ENCODE measurements around the gene CAMK2N2.

The CAMK2N2 gene

GRCh38 chr3:184211718-184212117, 49.6 kb downstream of the CAMK2N2 start:
- no peak overlapping the region for H3K4me3 ChIP-seq (ENCODE audit: low read depth, low read length)
- TF ChIP-seq, protein P1, sequence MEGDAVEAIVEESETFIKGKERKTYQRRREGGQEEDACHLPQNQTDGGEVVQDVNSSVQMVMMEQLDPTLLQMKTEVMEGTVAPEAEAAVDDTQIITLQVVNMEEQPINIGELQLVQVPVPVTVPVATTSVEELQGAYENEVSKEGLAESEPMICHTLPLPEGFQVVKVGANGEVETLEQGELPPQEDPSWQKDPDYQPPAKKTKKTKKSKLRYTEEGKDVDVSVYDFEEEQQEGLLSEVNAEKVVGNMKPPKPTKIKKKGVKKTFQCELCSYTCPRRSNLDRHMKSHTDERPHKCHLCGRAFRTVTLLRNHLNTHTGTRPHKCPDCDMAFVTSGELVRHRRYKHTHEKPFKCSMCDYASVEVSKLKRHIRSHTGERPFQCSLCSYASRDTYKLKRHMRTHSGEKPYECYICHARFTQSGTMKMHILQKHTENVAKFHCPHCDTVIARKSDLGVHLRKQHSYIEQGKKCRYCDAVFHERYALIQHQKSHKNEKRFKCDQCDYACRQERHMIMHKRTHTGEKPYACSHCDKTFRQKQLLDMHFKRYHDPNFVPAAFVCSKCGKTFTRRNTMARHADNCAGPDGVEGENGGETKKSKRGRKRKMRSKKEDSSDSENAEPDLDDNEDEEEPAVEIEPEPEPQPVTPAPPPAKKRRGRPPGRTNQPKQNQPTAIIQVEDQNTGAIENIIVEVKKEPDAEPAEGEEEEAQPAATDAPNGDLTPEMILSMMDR (IDR thresholded peaks at IDR 0.05; ENCODE audit: borderline replicate concordance, insufficient read depth, low read depth, low read length), result no peak

DNA sequence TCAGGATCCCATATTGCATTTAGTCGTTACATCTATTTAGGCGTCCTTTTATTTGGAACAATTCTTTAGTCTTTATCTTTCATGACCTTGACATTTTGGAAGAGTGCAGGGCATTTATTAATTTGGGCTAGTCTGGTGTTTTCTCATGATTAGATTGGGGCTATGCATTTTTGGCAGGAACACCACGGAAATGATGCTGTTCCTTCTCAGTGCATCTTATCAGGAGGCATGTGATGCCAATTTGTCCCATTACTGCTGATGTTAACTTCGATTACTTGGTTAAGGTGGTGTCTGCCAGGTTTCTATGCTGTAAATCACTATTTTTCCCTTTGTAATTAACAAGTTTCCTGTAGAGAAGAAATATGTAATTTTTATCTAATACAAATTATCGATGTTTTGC, 50.1 kb downstream of the CAMK2N2 start:
- no peak overlapping the region for H3K4me3 ChIP-seq (ENCODE audit: low read depth, low read length)
- TF ChIP-seq, protein P1 (IDR thresholded peaks at IDR 0.05; ENCODE audit: borderline replicate concordance, insufficient read depth, low read depth, low read length), result no peak
